NB4 (cell line): ENCODE results near the gene TNNT3.

Experiments used
- CTCF ChIP-seq: IDR thresholded peaks from one replicate; pipeline ENCODE4 v1.5.1; 2012; ENCODE audit warnings: low read depth, low read length
- MYC ChIP-seq: IDR thresholded peaks from 2 replicates; pipeline ENCODE4 v1.6.1; 2011; ENCODE audit warnings: low read depth, low read length

DNA sequence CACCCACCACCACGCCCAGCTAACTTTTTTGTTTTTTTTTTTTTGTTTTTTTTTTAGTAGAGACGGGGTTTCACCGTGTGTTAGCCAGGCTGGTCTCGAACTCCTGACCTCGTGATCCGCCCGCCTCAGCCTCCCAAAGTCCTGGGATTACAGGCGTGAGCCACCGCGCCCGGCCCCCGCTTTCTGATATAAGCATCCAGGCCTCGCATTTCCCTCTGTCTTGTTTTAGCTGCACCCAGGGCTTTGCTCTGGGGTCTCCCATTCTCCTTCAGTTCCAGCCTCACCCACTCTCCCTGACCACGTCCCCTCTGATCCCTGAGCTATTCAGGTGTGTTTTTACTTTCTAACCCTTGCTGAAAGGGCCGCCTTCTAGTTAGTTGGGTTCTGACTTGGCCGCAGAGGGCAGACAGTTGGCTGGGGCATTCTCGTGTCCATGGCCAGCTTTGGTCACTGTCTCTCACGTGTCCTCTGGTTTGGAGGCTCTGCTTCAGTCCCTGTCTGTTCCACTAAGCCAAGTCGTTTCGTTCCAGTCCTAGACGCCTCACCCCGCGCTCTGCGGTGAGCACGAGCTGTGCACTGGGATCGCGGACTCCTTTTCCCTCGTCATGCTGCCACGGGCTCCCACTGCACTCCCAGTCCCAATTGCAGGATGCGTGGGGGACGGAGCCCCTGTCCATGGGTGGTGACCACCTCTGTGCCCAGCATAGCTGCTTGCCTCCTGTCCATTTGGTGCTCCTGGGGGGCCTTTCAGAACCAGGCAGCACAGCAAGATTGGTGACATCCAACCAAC lies 6.0 kb upstream of the TNNT3 start:
- TF ChIP-seq CTCF (no peak), MYC (no peak)
